ENCODE measurements around the gene PDZD7.

Gene PDZD7

DNA sequence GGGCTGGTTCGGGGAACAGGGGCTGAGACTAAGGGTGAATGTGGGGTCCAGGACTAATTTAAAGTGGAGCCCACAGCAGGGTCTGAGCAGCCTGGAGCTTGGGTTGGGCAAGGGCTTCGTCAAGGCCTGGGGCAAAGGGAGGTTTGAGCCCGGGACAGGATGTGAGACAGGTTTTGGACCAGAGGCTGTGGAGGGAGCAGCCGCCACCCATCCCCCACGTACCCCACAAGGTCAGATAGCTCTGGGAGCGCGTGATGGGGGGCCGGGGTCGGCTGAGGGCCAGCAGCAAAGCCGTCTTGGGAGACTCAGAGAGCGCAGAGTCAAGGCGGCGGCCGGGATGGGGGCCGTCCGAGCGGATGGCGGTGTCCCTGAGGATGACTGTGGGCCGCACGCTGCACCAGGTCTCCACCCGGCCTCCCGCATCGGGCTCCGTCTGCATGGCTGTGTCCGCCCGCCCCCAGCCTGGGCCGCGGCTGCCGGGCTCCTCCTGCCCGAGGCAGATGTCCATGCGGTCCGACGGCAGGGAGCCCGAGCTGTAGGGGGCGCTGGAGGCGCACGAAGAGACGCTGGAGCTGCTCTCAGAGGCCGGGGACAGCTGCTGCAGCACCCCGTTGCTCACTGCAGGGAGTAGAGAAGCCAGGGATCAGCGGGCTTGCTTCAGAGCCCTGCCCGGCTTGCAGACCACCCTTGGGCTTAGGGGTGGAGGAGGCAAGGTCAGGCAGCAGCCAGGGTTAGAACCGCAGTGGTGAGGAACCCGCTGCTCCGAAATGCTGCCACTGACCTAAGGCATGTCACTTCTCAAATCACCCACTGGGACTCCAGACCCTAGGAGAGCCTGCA, 12.1 kb downstream of the PDZD7 start:
- peak; percentile 80 for DNase-seq (ENCODE audit: low spot score)

DNA sequence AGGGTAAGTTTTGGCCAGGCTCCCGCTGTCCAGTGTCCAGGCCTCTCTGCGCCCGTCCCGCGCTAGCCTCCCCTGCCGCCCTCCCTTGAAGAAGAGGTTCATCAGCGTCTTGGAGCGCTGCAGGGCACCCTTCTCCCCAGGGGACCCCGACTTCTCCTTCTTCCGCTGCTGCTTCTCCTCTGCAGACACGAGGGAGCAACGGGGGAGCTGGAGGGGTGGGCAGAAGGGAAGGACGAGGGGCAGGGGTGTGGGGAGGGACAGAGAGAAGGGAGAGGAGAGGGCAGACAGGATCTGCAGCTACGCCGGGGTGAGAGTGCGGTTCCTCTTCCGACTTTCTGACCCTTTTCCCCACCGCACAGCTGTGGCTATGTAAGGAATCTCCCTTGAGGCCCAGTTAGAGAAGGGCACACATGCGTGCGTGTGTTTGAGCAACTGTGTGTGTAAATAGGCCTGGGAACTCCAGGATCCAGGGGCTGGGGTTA, 12.8 kb downstream of the PDZD7 start:
- DNase-seq (ENCODE audit: low spot score): no peak

DNA sequence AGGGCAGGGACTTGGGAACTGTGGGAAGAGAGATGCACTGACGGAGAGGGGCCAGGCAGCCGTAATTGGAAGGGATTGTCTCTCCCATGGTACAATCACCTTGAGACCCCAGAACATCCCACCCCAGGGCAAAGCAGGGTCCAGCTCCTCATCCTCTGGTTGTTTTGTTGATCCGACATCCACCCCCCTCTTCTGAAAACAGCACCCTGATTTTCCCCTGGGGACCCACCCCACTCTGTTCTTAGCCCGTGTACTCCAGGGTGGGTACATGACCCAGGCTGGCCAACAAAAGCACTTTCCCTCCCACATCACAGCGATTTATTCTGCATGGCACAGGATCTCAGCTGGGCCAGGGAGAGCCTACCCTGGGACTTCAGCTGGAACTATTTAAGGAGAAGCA, 14.1 kb downstream of the PDZD7 start:
- DNase-seq (ENCODE audit: low spot score): no peak

DNA sequence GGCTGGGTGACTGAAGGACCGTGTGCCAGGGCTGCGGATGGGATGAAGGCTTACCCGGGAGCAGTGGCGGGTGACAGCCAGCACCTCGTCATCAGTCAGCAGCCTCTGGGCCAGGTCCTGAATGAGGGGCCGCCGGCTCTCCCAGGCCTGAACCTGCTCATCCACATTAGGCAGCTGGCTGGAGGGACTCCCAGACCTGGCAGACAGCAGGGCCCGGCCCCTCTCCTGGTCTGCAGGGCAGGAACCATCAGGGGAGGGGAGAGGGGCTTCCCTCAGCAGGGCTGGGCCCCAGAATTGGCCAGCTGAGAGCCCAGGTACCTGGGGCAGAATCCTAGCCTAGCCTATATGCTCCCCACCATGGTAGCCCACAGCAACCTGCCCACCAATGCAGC, 15.4 kb downstream of the PDZD7 start:
- DNase-seq (ENCODE audit: low spot score): no peak

DNA sequence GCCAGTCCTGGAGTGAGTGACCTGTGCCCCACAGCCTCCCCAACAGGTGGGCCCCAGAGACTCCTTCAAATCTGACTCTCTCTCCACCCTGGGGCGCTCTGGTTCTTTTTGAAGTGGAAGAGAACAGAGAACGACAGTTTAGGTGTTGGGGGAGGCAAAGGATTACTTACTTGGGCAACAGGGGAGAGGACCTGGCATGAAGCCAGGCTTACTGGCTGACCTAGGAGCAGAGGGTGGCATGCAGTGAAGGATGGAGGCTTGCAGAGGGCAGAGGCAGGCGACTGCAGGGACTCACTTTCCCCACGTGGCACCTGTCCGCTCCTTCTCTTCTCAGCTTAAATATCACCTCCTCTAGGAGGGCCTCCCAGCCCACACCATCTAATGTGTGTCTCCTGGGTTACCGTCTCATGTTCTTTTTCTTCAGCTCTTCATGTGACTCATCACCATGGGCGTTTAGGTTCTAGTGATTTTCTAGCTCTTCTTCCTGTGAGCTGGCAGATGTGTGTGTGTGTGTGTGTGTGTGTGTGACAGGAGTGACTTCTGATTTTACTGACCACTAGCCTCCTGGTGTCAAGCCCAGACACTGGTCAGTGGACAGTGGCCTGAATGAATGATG, 15.9 kb downstream of the PDZD7 start:
- DNase-seq (ENCODE audit: low spot score): no peak

DNA sequence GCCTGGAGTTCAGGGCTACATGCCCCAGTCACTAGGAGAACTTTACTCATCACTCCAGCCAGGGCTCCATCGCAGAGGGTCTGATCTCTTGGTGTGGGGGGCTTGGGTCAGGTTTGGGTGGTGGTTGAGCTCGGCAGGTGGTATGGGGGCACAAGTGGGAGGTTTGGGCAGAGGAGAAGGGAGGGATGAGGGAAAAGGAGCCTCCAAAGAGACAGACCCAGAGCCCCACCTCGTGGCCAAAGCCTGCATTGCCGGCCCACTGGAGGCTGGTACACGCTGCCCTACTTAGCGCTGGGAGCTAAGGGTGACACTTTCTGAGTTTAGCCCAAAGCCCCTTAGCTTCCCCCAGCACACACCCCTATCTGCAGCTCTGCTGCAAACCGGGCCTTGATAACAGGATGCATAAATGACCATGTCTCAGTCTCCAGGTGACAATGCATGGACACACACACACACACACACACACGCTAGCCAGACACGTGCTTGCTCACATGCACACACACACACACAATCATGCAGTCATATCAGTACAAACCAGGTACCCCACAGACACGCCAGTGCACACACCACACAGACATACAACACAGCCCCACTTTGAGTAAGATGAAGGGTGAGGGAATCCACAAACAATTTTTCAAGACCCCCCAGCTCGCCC, 16.6 kb downstream of the PDZD7 start:
- DNase-seq (ENCODE audit: low spot score): peak; percentile 77

DNA sequence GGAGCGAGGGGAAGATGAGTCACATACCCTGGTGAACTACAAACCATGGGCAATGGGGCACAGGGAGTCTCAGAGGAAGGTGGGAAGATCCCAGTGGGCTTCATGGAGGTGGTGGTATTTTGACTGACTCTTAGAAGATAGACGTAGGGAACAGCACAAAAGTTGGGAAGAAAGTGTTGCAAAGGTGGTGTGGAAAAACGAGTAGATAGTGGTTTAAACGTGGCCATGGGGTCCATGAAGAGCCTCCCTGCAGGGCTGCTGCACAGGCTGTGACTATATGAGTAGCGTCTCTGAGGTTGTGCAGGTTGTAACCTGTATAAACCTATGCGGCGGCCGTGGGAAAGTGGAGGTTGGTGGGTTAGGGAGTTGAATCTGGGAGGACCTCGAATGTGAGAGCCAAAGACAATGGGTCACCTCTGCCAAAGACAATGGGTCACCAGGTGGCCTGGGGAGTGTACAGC, 17.5 kb downstream of the PDZD7 start:
- DNase-seq (ENCODE audit: low spot score): no peak

DNA sequence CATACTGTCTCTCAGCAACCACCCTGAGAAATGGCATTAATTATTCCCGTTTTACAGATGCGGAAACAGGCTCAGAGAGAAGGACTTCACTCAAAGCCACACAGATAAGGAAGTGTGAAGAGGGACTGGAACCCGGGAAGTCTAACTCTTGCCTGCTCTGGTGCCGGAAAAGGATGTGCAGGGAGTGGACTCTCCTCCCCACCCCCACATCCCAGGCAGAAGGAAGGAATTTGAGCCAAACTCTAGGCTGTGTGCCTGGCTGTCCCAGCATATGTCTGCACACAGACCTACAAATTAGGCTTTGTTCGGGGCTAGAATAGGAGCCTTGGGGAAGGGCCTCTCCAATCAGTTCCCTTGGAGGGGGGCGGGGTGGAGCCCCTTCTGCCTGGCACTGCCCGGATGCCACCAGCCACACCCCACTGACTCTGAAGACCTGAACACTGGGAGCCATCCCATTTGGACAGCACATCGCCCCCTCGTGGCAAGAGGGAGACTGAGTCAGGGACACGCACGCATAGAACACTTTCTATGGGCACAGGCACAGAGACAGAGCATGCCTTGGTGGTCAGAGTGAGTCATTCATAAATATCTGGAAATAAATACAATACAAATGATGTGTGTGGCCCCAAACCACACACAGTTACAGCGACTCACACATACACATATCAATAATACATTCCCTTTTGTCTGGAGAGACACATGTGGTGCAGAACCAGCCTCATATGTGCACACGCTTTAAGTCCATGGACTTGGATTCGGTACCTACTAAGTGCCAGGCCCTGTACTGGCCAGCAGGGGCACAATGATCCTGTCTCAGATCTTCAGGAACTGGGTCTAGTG, 18.2 kb downstream of the PDZD7 start:
- DNase-seq (ENCODE audit: low spot score): peak; percentile 100

DNA sequence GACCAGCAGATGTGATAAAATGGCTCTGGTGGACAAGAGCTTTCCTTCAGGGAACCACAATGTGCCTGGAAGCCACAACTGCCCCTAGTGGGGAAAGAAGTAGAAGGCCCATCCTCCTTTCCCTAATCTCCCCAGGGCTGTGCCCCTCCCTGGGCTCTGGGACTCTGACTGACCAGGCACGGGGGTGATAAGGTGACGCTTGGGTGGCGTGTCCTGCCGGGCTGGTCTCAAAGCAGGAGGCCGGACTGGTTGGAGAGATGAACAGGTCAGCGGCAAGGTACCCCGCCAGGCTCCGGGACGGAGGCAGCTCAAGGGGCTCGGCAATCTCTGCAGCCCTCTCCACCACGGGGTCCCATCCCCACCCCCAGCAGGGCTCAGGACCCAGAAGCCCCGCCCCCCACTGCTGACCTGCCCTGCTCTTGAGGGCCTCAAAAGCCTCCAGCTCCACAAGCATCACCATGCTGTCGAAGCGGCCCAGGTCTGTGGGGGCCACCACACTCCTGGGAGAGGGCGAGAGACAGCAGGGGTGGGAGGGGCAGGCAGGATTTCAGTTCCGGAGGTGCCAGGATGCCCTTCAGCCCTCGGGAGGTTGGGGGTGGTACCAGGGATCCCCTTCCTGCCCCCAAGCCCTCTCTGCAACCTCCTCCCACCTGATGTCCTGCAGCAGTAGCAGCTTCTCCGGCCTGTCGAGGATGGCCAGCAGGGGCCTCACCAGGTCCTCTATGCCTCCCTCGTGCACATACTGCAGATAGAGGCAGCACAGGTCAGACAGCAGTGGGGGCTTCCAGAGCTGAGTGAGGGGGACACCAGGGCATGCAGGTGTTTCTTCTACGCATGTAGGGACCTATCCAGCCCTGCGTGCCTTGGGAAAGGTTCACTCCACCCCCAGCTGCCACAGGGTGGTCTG, 19.2 kb downstream of the PDZD7 start:
- no peak for DNase-seq (ENCODE audit: low spot score)

DNA sequence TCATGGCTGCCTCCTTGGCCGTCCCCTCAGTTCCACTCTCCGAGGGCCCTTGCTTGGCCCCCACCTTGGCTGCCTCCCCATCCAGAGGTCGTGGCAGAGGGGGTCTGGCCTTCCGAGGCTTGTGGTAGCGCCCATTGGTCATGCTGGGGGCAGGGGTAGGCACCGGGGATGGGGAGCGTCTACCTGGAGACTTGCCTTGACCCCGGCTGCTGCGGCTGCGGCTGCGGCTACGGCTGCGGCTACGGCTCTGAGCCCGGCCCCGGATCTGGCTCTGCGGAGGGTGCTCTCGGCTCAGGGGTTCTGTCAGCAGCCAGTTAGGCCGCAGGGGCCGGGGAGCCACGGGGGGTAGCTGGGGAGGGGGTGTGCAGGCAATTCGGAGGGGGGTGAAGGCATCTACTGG, 20.6 kb downstream of the PDZD7 start:
- DNase-seq (ENCODE audit: low spot score): no peak

DNA sequence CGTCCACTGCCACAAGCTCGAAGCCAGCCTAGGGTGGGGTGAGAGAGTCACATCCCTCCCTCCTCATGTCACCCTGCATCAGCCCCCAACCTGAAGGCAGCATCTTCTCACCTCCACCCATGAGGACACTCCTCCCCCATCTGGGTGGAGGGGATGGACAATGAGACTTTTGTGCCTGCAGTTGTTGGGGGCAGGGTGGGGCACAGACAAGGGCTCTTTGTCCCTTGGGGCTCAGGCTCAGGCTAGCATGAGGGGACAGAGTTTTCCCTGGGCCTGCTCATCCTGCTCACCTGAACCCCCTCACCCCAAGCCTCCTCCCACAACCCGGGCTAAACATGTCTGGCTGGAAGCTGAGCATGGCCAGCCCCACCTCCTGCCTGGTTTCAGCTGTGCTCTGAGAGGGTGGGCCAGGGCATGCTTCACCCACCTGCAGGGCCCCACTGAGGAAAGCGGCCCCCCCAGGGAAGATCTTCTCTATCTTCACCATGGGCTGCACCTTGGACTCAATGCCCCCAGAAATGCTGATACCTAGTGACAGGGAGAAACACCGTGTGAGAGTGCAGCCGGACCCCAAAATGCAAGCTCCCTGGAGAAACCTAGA, 22.0 kb downstream of the PDZD7 start:
- peak; percentile 96 for DNase-seq (ENCODE audit: low spot score)

DNA sequence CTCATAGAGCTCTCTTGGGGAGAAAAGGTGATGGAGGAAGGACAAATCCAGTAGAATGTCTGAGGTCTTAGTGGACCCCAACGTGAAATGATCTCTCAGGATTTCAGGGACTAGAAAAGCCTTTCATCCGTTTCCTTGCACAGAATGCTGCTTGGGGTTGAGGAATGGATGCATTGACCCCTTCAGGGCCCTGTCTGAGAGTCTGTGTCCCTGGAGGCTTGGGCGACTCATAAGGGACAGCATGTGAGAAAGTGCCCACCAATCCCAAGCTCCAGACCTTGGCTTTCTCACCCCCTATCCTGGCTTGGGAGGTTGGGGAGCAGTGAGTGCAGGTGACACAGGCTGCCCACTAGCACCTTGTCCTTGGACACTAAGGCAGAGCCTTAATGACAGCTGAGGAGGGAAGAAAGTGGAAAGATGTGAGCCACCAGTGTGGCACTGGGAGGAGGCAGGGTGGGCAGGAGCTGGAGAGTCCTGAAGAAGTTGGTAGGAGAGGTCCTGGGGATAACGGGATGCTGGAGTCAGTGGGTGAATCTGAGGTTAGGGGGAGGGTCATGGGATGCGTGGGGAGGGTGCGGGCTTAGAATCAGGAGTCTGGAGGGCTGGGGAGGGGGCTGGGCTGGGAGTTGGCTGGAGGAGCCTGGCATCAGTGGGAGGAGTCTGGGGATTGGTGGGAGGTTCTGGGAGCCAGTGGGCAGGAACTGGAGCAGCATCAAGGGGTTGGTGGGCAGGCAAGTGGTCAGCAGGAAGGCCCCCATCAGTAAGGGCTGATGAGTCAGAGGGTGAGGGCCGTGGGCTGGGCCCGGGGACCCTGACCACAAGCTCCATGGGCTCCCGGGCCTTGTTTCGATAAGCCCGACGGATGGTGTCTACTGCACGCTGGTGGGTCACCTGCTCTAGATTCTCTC, 22.8 kb downstream of the PDZD7 start:
- DNase-seq (ENCODE audit: low spot score): peak; percentile 81

DNA sequence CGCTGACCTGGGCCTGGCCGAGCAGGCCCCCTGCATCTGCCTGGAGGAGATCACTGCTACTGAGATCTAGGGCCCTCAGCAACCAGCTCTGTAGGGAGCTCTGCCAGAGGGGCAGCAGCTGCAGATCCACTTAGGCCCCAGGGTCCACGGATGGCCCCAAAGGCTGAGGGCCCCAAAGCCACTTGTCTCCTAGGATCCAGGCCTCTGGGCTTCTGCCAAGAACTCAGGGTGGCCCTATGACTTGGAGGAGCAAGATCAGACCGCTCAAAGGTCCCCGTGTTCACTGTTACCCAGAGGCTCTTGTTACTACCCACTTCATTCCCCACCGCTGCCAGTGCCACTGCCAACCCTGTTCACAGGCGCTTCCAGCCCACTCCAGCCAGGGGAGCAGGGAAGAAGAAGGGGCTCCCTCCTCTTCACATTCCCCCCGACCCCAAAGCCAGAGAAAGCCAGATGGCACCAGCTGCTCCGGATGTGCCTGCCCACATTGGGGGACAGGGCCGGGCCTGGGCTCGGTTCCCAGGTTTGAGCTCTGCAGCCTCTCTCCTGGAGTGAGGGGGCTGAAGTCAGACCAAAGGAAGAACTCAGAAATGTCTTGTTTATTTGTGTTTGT, 23.7 kb downstream of the PDZD7 start:
- DNase-seq (ENCODE audit: low spot score): no peak

DNA sequence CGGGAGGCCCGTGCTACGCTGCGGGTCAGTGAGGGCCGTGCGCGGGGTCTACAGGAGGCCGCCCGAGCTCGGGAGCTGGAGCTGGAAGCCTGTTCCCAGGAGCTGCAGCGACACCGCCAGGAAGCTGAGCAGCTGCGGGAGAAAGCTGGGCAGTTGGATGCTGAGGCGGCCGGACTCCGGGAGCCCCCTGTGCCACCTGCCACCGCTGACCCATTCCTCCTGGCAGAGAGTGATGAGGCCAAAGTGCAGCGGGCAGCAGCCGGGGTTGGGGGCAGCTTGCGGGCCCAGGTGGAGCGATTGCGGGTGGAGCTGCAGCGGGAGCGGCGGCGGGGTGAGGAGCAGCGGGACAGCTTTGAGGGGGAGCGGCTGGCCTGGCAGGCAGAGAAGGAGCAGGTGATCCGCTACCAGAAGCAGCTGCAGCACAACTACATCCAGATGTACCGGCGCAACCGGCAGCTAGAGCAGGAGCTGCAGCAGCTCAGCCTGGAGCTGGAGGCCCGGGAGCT, 24.3 kb downstream of the PDZD7 start:
- DNase-seq (ENCODE audit: low spot score): no peak

DNA sequence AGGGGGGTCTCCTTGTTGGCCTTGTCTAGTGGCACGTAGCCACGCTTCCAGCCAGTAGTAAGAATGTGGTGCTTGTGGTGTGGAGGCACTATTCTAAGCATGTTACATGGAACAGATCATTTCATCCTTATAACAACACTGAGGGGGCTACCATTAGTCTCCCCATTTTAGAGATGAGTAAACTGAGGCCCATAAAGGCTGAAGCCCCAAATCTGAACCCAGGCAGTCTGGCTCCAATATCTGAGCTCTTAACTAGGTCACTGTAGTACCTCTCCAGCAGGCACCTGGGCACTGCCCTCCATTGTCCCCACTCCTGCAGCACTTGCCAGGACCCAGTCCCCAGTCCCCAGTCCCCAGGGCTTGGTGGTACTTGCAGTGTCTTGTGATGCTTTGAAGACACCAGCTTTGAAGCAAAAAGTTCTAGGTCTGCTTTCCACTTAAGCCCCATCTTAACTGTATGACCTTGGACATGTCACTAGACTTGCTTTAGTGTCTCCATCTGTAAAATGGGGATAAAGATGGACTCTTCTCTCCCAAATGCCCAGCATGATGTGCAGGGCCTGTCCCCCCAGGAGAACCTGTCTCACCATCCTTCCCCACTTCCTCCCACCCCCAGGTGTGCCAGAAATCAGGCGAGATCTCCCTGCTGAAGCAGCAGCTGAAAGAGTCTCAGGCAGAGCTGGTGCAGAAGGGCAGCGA, 24.9 kb downstream of the PDZD7 start:
- DNase-seq (ENCODE audit: low spot score): no peak

DNA sequence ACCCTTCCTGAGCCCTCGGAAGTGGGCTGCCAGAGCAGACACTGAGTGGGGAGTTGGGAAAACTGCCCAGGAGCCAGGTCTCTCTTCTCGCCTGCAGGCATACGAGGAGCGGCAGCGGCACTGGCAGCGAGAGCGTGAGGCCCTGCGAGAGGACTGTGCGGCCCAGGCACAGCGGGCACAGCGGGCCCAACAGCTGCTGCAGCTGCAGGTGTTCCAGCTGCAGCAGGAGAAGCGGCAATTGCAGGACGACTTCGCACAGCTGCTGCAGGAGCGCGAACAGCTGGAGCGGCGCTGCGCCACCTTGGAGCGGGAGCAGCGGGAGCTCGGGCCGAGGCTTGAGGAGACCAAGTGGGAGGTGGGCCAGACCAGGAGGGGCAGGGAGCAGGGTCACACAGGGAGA, 25.6 kb downstream of the PDZD7 start:
- DNase-seq (ENCODE audit: low spot score): no peak

DNA sequence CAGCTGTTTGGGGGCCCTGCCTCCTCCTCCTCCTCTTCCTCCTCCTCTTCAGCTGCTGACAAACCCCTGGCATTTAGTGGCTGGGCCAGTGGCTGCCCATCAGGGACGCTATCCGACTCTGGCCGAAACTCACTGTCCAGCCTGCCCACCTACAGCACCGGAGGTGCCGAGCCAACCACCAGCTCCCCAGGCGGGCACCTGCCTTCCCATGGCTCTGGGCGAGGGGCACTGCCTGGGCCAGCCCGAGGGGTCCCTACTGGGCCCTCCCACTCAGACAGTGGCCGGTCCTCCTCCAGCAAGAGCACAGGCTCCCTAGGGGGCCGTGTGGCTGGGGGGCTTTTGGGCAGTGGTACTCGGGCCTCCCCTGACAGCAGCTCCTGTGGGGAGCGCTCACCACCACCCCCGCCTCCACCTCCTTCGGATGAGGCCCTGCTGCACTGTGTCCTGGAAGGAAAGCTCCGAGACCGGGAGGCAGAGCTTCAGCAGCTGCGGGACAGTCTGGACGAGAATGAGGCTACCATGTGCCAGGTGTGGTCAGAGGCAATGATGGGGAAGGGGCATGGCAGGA, 27.2 kb downstream of the PDZD7 start:
- no peak for DNase-seq (ENCODE audit: low spot score)

DNA sequence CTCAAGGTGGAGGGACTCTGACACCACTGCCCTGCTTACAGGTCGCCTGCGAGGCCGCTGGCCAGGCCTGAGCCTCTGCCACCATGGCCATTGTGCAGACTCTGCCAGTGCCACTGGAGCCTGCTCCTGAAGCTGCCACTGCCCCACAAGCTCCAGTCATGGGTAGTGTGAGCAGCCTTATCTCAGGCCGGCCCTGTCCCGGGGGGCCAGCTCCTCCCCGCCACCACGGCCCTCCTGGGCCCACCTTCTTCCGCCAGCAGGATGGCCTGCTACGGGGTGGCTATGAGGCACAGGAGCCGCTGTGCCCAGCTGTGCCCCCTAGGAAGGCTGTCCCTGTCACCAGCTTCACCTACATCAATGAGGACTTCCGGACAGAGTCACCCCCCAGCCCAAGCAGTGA, 28.5 kb downstream of the PDZD7 start:
- no peak for DNase-seq (ENCODE audit: low spot score)

Measured in pons (tissue), 1 donor.